Activated CD8-positive, alpha-beta memory T cell treated with anti-CD3 and anti-CD28 coated beads for 4 hours (primary cell): ENCODE measurements around the gene ALCAM.

Experiments
- DNase-seq, 2 donors: peaks; one replicate each; pipeline ENCODE4 v3.0.0-alpha.2; 2020; ENCODE audit warnings: low read depth in 2 of 2

ALCAM gene

GRCh38 chr3:105356396-105356795 is 10.3 kb upstream of the ALCAM start:
- DNase-seq, result no peak

DNA sequence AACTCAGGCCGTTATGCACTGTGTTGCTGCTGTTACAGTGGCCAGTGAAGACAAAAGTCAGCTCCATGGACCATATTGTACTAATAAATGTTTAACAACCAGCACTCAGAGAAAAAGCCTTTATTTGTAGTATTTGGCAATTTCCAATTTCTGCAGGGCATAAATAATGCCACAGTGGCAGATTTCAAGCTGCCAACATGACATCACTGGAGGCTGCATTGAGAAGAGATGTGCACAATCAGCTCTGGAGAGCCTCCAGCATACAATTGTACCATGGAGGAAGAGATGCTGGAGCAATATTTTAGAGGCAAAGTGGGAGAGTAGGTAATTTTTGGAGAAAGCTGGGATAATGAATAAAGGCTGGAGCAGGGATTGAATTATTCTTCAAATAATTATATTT is 9.7 kb upstream of the ALCAM start:
- DNase-seq, result no peak

- DNase-seq, result no peak
These were observed 7.5 kb upstream of the ALCAM start for GRCh38 chr3:105359098-105359762.

DNA sequence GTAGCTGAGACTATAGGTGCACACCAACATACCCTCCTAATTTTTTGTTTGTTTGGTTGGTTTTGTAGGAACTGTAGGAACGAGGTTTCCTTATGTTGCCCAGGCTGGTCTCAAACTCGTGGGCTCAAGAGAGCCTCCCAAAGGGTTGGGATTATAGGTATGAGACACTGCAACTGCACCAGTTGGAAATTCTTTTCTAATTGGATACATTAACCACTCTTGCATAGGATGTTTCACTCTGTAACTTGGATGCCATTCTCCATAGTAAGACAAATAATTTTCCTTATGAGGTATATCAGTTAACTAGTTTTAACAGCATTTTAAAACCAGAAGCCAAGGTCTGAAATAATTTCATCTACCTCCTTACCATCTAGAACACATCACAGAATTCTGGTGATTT is 6.7 kb upstream of the ALCAM start:
- no peak for DNase-seq

DNA sequence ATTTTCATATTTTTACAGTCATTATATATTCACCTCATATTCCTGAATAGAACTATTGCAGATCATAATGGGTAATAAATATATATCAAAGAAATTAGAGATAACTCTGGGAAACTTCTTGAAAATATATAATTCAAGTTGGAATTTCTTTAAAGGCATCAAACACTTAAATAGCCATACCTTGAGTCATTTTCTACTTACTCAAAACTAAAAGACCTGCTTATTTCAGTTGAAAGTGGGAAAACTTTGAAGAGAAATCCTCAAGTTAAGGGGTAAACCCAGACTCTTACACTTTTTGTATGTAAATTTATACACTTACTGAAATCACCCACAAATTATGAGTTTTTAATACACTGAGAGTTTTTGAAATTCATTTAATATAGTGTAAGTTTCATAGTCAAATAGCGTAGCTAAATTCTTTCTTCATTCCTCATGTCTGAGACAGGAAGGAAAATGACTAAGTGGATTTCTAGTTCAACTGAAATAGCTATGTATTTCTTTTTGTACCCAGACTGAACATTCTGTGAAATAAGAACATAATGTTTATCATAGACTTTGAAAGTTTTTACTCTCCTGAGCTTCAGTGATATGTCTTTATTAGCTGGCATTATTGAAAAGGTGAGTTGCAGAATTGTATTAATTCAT is 4.6 kb upstream of the ALCAM start:
- DNase-seq, result no peak

- DNase-seq, result no peak
These were observed 2.6 kb upstream of the ALCAM start for GRCh38 chr3:105364128-105364527.

DNA sequence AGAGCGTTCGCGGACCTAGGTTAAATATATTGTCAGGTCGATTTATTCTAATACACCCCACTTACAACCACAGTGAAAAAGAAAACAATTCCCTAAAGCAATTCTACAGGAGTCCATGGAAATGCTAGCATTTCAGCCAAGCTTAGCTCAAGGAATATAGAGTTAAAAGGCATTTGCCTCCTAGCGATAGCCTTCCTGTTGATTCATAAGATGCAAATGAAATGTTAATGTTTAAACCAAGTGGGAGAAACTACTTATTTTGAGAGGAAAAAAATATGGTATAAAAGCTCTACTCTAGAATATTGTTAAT is 1.7 kb upstream of the ALCAM start:
- no peak for DNase-seq

DNA sequence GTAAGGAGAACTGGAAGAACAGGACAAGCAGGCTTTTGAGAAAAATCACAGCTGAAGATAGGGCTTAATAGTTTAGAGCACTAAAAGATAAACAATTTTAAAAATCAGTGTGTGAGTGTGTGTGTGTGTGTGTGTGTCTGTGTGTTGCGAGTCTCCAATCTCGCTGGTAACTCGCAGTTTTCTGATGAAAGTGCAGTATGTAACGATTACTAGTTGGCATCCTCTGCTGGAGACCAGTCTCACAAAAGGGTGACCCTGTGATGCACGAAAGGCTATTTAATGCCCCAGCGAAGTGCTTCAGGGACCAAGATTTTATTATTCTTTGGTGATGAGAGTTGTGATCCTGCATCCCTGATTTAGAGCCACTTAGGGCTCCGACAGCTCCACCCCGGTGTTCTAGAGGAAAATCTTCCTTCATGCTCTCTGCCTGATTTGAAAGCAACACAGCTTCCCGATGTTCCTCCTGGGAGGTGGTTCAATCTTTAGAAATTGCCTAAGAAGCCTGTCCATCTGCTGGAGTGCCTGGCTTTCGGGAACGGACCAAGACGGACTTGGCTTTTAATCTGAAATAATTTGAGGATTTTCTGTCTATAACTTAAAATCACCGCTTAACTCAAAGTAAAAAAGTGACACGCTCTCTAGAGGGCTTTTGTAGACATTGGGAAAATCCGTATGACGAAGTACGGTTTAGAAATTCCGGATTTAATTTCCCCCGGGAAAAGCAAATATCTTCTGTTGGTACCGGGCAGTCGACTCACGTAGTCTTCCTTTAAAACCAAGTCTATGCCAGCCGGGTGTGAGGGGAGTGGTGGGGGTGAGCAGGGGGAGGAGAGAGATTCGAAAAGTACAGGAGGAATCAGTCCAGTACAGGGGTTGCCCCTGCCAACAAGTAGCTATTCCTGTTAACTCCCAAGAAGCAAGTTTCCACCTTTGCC is 1.1 kb upstream of the ALCAM start:
- DNase-seq, result no peak

- DNase-seq, result no peak
These were observed 325 bp downstream of the ALCAM start for GRCh38 chr3:105367063-105367405.

DNA sequence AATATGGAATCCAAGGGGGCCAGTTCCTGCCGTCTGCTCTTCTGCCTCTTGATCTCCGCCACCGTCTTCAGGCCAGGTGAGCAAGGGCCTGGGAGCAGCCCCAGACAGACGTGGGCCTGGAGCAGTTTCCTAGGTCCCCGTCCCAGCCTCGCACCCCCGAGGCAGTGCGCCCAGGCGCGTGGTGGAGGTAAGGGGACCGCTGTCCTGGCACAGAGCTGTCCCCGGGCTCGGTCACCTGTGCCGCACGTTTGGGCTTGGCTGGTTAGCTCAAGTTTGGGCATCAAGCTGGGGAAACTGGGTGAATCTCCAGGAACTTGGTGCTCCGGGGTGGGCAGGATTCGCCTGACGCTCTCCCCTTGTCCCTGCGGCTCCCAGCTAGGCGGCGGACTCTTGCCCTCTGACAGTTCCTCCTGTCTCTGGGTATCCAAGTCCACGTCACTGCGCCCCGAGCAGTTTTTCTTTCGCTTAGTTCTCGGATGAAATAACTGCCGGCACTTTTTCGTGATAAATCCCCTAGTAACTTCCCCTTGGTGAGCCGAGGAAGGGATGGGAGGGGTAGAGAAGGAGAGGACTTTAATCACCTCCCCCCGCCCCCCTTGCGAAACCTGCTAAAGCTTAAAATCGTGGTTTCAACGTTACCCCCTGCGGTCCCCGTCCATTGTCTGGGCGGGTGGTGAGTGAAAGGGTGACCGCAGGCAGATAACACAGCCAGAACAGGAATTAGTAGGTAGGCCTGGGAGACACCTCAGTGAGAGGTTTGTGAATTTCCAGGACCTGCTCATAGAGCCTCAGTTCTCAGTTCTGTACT is 901 bp downstream of the ALCAM start:
- no peak for DNase-seq

DNA sequence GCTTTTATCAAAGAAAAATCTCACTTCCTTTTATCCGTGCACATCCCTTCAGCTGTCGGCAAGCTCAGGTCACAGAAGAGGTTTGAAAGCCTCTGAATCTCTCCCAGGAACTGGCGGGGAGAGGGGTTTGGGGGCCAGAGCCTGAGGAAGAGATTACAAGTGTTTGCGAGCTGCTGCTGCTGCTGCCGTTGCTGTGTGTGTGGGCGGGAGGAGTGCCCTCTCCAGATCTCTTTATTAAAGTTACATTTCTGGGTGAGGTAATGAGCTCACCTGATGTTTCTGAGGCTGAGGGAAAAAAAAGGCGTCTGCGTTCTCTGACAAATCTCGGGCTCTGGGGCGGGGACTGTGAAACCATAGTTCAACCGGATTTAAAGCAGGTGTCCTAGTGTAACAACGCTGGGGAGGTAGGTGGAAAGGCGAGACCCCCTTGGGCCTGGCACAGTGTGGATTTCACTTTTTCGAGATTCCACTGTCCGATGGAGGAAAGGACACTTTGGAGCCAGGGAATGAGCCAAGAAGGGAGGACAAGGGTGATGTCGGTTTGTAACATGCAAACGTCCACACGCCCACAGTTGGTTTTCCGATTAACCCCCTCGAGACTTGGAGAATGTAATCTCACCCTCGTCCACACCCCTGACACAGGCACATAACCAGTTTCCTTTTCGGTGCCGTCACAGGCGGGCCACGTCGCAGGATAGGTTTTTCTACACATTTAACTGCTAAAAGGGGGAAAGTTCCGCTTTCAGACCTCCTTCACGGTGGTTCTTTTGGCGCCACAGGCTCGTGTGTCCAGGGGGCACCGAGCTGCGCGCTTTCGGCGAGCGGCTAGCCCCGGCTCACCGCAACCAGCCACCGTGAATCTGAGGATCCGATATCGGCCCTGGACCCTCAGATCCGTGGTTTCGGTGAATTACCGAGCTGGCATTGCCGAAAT is 2.1 kb downstream of the ALCAM start:
- DNase-seq, result peak; percentile 52 to 63

- no peak for DNase-seq
These were observed 3.0 kb downstream of the ALCAM start for GRCh38 chr3:105369500-105370371.

DNA sequence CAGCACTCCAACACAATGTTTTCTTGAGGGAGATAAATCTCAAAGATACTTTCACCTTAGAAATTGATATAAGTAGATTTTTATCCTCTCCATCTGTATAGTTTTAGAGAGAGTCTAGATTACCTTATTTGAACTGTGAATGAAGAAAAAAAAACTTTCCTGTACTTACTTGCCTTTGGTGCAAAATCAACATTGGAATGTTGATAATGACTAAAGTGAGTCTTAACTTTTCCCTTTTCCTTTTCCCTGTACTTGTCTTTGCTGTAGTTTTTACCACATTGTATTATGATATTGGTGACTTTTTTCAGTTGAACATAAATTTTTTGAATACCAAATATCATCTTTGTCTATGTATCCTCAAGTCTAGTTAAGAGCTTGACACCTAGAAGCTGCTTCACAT is 6.7 kb downstream of the ALCAM start:
- no peak for DNase-seq

GRCh38 chr3:105375750-105376511 is 9.2 kb downstream of the ALCAM start:
- no peak for DNase-seq

GRCh38 chr3:105377716-105378115 is 11.0 kb downstream of the ALCAM start:
- no peak for DNase-seq

DNA sequence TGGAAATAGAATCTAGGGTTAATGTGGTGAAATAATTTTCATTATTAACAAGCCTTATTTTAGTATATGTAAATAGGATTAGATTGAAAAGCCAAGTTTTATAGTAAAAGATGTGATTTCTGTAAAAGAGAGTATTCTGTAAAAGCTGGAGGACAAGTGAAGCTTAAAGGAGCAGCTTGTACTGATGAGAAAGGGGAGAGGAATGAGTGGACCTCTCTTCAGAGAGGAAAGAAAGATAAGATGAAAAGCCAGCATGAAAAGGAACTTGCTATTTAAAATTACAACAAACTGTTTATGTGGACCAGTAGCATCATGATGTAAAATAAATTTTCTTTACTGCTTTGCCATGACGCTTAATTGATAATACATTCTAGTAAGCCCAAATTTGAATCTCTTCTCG is 18.5 kb downstream of the ALCAM start:
- DNase-seq, result no peak

GRCh38 chr3:105385819-105386508 is 19.3 kb downstream of the ALCAM start:
- no peak for DNase-seq

DNA sequence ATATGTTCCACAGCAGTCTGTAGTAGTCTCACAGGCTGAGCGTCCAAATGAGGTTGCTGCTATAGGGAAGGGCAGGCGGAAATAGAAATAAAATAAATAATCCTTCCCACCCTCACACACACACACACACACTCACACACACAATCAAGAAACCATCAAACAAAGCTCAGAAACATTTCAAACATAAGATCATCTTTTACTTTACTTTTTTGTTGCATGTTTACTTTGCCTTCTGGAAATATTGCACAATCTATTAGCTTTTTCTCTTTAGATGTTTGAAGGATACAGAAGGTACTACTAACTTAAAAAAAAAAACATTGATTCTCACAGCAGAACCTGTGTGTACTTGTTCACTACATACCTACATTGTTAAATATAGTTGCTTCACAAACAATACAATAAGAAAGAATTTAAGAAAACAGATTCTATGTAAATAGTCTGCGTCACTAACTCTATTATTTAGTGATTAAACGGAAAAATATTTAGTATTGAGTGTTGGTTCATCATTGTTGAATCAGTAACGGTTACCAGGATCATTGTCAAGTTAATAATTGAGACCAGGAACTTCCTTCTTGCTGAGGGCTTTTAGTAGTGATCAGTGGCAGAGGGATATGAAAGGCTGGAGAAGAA is 20.5 kb downstream of the ALCAM start:
- no peak for DNase-seq
